GM21360 (cell line): ENCODE data around the gene PDXDC1.
"Not testable (repeated sequence)": the region's sequence is repeated elsewhere in the genome, so short reads cannot be mapped to it uniquely, and the experiment has no call there.

Experiments used
- ATAC-seq: cut with Tn5 transposase; IDR thresholded peaks from one replicate; pipeline ENCODE4 v1.9.1; 2021; ENCODE audit warnings: mild to moderate bottlenecking, moderate library complexity; ENCODE audit not compliant: unreplicated experiment

PDXDC1 gene

GRCh38 chr16:14974656-14975417, at the start of gene PDXDC1:
Gene PDXDC1 (plus strand): TSS chr16:14975026. CDS start chr16:14975200, 174 bp downstream.
- peak; percentile 89 for ATAC-seq

GRCh38 chr16:14928064-14928714, 46.6 kb upstream of the PDXDC1 start:
- not testable (repeated sequence) for ATAC-seq

GRCh38 chr16:14929176-14929575, 45.6 kb upstream of the PDXDC1 start:
- not testable (repeated sequence) for ATAC-seq

GRCh38 chr16:14930246-14930645, 44.6 kb upstream of the PDXDC1 start:
- ATAC-seq, result not testable (repeated sequence)

- ATAC-seq, result not testable (repeated sequence)
These were observed 43.9 kb upstream of the PDXDC1 start for GRCh38 chr16:14930971-14931370.

- ATAC-seq, result not testable (repeated sequence)
These were observed 42.0 kb upstream of the PDXDC1 start for GRCh38 chr16:14932581-14933375.

- ATAC-seq, result not testable (repeated sequence)
These were observed 37.7 kb upstream of the PDXDC1 start, which contains the start of gene NPIPA1 for GRCh38 chr16:14937143-14937542. Gene NPIPA1 (plus strand): TSS chr16:14937443. CDS start chr16:14937443, 0 bp downstream.

GRCh38 chr16:14937994-14938393, 36.8 kb upstream of the PDXDC1 start:
- not testable (repeated sequence) for ATAC-seq

GRCh38 chr16:14942686-14943085, 32.1 kb upstream of the PDXDC1 start:
- ATAC-seq, result not testable (repeated sequence)

- no peak for ATAC-seq
These were observed 19.1 kb upstream of the PDXDC1 start for GRCh38 chr16:14955546-14956231.

GRCh38 chr16:14957576-14958322, 17.1 kb upstream of the PDXDC1 start:
- ATAC-seq, result no peak

- ATAC-seq, result no peak
These were observed 16.6 kb upstream of the PDXDC1 start for GRCh38 chr16:14958323-14958600.

- ATAC-seq, result no peak
These were observed 15.9 kb upstream of the PDXDC1 start for GRCh38 chr16:14958970-14959369.

GRCh38 chr16:14961405-14962186, 13.2 kb upstream of the PDXDC1 start:
- no peak for ATAC-seq

- ATAC-seq, result no peak
These were observed 11.3 kb upstream of the PDXDC1 start for GRCh38 chr16:14963281-14964173.

GRCh38 chr16:14965328-14965727, 9.5 kb upstream of the PDXDC1 start:
- no peak for ATAC-seq

- not testable (repeated sequence) for ATAC-seq
These were observed 5.0 kb upstream of the PDXDC1 start for GRCh38 chr16:14969795-14970194.

- ATAC-seq, result not testable (repeated sequence)
These were observed 3.1 kb upstream of the PDXDC1 start for GRCh38 chr16:14971621-14972228.
